HG02981 (cell line): Measurements from ENCODE around the gene OVAAL.

ENCODE experiments used
- ATAC-seq: cut with Tn5 transposase; IDR thresholded peaks from one replicate; pipeline ENCODE4 v1.9.1; 2021; ENCODE audit warnings: mild to moderate bottlenecking, moderate library complexity; ENCODE audit not compliant: unreplicated experiment

OVAAL gene

DNA sequence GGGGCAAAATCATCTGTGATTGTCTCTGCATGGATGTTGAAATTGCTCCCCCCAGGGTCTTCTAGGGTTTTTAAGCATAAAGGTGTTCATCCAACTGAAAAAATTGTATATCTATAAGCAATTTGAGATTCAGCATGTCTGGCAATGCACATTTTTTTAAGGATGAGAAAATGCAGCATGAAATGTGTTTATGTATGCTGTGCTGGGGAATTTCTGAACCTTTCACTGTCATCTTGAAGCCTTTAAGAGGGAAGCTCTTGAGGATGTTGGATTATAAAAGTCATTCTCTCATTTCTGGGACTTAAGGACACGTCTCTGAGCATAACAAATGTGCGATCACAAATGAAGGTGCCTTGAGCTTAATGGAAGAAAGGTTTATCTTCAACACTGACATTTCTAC, 9.4 kb downstream of the OVAAL start:
- ATAC-seq, result no peak

DNA sequence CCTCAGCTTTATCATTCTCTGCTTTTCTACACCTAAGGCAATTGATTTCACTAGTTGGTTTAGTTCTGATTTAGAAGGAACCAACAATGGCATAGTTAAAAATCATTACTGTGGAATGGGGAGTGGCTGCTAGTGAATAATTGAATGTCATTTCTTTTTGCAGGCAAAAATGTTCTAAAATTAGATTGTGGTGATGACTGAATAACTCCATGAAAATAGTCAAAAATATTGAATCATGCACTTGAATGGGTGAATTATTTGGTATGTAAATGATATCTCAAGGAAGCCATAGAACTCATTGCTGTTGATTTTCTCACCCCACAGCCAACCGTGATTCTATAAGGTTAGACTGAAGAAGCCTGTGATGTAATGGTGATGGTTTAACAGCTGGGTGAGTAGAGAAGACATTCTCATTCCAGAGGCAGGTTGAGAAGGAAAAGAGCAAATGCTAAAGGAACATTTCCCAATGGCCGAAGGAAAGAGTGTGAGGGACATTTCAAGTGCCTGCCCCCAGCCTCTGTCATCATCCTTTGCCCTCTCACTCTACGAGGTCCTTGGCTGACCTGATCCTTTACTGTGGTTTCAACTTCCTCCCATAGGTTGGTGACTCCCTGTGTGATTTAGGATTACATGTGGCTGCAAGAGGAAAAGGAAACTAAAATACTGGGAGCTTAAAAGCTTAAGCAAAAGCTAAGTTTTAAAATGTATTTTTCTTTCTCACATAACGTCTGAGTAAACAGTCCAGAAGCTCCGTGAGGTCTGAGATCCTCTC, 12.5 kb downstream of the OVAAL start:
- ATAC-seq, result no peak

DNA sequence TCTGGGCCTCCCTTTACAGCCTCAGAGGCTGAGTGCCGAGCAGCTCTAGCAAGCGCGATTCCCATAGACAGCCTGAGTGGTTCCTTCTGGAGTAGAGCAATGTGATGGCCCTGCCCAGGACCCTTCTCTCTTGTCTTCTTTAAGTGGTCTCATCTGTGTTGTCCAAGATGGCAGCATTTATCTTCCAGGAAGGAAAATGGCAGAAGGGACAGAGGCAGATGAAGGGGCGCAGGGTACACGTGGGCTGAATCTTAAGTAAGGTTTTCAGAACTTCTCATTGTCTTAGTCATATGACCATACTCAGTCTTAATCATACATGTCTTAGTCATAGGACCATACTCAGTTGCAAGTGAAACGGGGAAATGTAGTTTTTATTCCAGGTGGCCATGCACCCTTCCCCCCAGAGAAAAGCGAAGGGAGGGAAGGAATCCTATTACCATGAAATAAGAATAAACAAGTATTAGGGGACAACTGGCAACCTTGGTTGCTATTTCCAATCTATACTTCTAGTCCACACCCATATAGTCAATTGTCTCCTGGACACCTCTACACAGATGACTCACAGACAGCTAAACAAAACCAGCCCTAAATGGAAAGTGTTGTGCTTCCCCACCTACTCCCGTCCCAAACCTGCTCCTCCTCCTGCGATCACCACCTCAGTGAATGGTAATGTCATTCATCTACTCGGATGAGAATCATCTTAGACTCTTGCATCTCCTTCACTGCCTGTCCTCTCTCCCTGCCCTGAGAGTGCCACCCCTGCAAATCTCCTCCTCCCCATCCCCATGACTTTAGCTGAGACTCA, 13.3 kb downstream of the OVAAL start:
- ATAC-seq, result no peak

DNA sequence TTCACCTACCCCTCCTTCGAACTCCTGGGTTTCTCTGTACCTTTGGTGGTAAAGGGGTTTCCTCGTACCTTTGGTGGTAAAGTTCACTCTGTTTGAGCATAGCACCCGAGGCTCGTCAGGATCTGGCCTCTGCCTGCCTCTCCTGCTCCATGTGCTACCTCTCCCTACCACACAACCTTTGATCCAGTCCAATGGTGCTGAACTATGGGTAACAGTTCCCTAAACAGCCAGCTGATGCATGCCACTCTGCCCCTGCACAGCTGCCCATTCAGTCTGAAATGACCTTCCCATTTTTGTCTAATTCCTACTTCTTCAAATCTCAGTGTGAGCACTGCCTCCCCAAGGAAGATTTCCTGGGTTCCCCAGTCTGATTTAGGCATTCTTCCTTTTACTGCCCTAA, 14.0 kb downstream of the OVAAL start:
- ATAC-seq, result no peak

DNA sequence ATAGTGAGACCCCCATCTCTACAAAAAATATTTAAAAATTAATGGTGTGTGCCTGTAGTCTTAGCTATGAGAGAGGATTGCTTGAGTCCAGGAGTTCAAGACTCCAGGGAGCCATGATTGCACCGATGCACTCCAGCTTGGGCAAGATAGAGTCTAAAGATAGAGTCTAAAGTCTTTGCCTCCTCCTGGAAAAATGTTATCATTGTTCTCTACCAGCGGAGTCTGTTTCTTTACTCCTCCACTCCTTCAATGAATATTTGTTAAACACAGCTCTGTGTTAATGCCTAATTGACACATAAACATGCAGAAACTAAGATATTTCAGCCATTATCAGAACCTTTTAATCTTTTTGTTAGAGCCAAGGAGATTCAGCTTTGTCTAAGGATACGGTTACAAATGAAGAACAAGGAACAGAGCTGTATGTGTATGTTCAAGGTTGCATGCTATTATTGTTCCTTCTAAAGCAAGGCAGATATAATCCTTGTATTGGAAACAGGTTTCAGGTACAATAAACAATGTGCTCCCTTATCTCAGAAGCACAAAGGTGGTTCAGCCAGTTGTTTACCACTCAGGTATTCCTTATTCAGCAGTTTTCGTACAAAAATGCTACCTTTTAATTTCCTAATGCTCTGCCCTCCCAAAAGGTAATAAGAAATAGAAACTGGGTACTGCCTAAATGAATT, 15.4 kb downstream of the OVAAL start:
- no peak for ATAC-seq

DNA sequence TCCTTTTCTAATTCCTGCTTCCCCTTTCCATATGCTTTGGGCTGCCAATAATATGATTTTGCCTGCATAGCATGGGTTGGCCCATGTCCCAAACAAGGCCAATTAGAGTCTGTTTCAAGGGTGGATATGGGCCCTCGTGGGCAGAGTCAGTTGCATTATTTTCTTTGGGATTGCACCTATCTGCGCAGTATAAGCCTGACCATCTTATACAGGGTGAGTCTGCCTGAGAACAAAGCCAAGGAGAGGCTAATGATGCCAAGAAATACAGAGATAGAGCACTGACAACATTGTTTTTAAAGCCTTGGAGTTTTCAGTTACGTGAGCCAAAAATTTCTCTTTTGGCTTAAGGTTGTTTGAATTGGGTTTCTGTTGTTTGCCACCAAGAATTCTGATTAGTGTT, 18.6 kb downstream of the OVAAL start:
- no peak for ATAC-seq

DNA sequence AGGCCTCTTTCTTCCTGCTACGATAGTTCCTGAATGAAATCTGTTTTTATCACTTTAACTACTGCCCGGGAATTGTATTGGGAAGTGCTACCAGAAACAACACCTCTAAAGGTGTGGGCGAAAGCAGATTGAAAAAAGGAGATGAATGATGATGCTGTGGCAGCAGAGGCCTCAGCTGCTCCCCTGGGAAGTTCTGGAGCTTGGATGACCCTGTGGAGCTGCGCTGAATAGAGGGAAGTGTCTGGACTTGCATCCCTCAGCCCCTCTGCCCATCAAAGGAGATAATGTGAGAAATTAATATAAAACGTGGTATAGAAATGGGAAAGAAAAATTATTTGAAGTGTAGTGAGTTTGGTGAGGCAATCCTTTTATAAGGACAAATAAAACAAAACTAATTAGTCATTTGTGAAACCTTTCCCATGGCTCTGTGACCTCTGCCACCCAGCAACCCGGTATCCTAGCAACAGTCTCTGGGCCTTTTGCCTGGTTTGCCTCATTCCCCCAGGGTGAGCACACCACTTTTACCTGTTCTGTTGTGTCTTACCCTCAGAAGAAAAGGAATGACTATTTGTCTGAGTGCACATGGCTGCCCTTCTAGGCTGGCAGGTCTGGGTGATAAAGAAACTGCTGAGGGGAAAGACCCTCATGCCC, 21.3 kb downstream of the OVAAL start:
- no peak for ATAC-seq

DNA sequence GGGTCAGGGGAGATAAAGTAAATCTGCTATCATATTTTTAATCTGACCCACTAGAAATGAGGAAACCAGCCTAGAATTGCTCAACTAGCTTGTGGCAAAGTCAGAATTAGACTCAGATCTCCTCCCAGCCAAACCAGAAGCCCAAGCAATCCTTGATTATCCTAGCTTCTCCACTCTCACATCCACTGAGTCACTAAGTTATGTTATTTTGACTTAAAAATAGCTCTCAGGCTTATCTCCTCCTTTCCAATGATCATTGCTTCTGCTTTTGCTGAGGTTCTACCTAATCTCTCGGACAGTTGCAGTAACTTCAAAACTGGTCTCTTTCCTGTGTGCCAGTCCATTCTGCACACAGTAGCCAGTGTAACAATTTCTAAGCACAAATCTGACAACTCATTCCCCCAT, 22.9 kb downstream of the OVAAL start:
- ATAC-seq, result no peak

DNA sequence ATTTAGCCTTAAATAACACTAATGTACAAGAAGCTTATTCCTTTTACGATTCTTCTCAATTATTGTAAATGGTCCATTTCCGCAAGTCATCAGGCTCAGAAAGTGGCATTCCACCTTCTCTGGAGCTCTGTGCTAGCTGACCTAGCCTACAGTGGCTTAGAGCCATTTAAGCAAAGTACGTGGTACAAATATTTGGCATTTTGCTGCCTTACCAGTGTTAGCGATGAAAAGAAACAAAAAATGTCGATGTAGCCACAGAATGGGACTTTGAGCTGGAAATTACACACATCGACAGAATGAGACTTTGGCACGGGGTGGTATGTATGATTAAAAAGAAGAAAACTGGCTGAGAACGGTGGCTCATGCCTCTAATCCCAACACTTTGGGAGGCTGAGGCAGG, 26.1 kb downstream of the OVAAL start:
- no peak for ATAC-seq

DNA sequence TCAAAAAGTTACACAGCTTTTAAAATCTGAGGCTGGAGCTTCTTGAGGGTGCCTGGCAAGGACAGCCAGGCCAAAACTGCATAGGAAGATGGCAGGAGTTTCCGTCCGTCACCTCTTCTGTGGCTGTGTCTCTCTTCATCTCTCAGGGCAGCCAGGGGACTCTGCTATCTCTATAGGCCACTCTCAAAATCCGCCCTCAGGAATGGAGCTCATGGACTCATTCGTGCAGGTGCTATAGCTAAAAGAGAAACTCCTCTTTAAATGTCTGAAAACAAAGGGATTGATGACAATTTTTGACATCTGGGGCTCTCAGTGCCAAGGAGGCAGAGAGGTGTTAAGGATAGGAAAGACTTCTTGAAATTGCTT, 27.2 kb downstream of the OVAAL start:
- no peak for ATAC-seq

DNA sequence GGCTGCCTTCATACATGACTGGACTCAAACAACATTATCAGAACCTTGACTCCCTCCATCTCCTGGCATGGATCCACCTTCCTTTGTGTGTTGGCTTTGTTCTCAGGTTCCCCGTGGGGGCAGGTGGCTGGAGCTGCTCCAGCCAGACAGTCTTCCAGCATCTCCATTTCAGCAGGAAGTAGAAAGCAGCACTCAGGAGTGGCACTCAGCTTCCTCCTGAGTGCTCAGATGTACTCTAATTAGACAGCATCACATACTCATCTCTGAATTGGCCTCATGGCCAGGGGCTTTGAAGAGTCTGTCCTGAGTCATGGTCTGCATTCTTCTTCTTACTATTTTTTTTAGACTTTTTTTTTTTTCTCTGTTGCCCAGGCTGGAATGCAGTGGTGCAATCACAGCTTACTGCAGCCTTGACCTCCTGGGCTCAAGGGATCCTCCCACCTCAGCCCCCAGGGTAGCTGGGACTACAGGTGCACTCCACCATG, 27.9 kb downstream of the OVAAL start:
- ATAC-seq, result no peak

DNA sequence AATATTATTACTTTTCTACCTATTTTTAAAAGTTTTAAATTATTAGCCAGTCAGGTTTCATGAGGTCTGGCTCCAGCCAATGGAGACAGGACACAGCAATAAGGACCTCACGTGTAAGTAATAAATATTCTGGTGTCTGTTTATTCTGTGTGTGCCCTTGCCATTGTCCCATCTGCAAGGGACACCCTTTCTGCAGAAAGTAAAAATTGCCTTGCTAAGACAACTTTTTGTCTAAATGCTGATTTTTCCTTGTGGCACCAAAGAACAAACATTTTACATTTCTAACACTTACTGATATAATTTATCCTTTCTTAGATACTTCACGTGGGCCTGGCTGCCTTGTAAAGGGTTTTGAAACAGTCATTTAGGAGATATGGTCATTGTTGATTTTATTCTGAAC, 29.4 kb downstream of the OVAAL start:
- no peak for ATAC-seq

DNA sequence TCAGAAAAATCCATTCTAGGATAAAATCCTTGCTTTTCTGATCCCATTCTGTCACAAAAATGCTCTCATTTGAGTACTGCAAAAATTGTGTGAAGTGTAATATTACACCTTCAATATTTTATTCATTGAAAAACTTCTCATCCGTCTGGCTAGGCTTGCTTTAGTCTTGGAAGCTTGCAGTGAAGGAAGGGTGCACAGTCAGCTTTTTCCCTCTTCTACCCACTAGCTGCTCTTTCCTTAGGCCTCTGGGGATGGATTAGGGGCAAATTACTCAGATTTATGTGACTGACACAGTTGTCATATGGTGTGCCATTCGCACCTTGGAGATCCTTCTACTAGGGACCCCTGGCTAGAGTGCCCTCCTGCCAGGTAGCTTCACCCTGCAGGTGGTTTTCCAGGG, 32.1 kb downstream of the OVAAL start:
- ATAC-seq, result no peak

DNA sequence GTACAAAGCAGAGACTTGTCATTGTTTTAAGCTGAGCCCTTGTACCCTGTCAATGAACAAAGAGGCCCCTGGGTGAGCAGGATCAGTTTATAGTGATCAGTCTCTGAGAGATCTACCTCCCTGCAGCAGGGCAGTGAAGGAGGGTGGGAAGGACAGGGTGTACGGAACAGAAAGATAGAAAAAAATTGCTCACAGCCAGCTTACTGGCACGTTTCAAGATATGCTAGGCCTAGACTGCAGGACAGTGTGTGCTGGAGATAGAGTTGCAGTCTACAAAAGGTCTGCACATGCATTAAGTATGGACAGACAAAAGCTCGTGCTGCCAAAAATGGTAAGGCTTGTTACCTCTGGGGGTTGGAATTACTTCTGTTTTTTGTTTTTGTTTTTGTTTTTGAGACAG, 34.6 kb downstream of the OVAAL start:
- ATAC-seq, result no peak

DNA sequence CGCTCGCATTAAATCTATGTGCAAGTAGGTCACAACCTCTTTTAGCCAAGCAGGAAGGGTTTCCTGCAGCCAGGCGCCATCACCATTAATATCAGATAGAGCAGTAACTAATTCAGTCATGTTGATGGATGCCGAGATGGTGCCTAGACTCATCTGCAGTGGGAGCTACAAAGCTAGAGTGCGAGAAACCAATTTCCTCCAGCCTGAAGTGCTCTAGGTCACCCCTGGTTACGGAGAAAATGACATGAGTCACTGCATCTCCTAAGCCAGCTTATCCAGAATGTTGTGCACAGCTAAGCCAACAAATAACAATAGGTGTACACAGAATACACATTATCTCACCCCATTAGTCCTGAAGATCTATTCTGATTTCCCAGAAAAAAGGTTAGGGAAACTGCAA, 36.0 kb downstream of the OVAAL start:
- ATAC-seq, result no peak

DNA sequence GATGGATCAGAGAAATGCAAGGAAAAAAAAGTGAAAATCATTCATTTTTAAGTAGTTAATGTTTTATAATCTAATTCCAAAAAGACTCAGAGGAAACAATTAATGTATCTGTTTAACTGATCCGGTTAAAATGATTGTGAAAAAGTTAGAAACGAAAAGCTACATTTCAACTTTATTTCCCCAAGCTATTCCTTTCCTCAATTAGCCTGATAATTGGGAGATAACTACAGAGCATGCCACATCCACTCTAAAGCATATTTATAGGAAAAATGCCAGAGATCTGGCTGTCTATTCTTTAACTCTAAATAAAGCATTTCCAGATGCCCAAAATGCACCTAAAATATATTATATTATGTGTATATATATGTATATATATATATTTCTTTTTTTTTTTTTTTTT, 37.2 kb downstream of the OVAAL start:
- no peak for ATAC-seq

DNA sequence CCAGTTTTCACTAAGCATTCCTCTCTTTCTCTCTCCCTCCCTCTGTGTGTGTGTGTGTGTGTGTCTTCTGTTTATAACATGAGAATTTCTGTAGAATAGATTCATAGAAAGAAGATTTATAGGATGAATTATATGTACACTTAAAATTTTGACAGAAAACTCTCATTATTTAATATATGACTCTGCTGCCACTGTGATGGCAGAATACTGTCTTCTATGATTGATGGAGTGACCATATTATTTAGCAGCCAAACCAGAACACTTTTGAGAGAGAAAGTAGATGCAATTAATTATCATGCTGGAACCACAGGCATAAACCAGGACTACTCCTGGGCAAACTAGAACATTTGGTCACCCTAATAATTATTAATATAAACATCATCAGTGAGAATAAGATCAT, 38.8 kb downstream of the OVAAL start:
- no peak for ATAC-seq

DNA sequence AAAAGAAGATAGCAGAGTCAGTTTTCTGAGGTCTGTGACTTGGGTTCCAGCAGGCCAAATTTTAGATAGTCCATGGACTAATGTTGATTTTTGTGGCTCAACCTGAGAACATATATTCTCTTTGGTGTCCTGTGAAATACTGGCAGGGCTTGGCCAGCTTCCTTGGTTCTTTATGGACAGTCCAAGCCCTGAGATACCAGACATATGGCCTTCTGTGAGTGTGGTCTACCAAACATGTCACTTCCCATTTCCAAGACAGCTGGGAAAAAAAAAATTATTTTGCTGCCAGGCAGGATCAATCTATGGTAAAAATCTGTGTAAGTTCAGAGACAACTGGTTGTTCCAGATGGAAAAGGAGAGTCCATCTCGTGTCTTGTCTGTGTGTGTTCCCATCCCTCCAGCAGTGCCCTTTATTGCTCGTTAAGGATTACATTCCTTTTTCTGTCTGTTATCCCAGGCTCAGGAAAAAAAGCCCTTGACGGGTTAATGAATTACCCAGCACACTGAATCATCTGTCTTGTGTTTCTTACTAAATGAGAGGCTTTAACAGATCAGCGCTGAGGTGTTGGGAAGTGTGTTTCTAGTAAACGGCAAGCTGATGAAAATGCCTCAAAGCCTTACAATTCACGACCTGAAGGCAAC, 39.7 kb downstream of the OVAAL start:
- no peak for ATAC-seq

DNA sequence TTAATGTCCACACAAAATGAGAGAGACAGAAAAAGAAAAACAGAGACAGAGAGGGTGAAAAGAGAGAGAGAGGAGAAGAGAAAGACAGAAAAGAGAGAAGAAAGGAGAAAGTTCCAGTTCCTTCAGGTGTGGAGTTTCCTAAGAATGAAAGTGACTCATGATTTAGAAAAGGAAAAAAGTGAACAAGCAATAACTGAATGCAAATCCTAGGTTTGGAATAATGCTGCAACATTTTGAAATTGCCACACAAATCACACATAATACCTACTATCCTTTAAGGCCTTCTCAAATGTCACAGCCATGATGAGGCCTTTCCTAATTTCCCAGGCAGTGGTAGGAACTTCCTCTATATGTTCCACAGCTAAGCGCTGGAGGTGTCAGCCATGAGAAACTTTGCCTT, 41.6 kb downstream of the OVAAL start:
- no peak for ATAC-seq

DNA sequence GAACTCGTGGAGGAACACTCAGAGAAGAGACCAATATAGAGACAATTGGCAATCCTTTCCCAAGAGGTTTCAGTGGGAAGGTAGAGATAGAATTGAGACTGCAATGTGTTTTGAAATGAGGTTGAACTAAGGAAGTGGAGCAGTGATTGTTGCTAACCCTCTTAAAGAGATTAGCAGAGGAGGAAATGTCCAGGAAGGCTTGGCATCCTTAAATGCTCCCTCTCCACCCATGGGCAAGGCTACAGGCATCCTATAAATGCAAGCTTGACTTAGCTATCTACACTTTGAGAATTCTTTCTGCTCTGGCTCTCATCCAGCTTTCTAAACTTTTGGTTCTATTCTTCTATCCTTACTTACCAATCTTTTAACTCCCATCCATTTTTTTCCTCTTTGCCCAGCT, 42.7 kb downstream of the OVAAL start:
- ATAC-seq, result no peak
